ENCODE results near the gene NUMB.

NUMB gene

DNA sequence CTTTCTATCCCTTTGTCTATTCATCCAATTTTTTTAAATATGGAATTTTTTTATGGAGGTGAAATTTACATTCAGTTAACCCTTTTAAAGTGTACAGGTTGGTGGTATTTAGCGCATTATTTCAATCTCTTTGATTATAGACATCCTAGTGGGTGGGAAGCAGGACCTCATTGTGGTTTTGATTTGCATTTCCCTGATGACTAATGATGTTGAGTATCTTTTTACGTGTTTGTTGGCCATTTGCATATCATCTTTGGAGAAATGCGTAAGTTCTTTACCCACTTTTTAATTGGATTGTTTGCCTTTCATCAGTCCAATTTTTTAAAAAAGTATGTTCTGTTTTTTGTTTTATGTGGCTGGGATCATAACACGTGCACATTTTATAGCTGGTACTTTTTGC, 200.3 kb downstream of the NUMB start:
- no peak for DNase-seq

DNA sequence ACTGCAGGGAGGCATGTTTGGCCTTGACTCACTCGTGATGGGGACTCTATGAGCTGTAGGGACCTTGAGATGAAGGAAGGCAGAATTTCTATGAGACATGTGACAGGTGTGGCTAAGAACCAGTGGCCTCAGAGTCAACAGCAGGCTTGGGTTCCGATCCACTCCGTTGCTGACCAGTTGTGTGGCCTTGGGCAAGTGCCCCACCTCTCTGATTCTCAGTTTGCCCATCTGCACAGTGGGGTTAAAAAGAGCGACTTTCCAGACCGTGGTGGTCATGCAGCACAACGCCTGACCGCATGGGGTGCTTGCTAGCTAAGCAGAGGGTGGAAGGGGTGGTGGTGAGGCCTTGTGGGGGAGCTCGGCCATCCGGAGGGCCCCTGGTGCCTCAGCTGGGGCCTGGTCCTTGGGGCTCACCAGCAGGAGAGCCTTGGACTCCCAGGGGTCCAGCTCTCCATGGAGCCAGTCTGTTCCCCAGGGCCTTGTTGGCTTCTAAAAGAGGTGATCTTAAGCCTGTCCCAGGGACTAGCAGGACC, 202.6 kb downstream of the NUMB start:
- no peak for DNase-seq

- no peak for DNase-seq
Measured at GRCh38 chr14:73255005-73255400, 203.3 kb downstream of the NUMB start.

DNA sequence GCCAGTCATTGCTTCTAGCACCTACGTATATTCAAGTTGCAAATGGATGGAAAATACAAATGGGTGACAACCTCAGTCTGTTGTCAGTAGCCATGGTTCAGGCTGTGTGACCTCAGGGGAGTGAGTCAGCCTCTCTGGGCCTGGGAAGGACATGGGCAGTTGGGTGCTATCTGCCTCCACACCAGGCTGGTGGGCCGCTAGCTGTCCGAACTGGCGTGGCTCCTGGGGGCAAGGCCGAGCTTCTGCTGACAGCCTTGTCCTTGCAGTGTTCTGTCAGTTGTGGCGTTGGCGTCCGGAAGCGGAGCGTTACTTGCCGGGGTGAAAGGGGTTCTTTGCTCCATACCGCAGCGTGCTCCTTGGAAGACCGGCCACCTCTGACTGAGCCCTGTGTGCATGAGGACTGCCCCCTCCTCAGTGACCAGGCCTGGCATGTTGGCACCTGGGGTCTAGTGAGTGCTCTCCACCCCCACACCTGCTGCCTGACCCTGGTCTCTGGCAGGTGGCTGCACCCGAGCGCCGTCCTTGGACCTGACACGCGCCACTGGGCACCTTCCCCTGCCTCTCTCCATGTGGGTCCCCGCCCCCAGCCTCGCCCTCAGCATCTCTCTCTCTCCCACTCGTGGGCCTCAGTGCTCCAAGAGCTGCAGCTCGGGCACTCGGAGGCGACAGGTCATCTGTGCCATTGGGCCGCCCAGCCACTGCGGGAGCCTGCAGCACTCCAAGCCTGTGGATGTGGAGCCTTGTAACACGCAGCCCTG, 203.9 kb downstream of the NUMB start:
- DNase-seq, result no peak

DNA sequence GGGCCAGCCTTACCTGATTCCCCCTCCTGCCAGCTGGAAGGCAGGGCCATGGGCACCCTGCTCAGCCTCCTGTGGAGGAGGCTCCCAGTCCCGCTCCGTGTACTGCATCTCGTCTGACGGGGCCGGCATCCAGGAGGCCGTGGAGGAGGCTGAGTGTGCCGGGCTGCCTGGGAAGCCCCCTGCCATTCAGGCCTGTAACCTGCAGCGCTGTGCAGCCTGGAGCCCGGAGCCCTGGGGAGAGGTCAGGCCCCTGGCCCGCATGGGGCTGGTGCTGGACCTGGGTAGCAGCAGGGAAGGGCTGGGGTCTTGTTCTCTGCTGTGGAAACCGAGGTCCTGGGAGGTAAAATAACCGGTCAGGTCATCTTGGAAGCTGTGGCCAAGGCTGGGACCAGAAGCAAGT, 204.6 kb downstream of the NUMB start:
- DNase-seq, result no peak

- no peak for DNase-seq
Measured at GRCh38 chr14:73253323-73253610, 205.1 kb downstream of the NUMB start.

- no peak for DNase-seq
Measured at GRCh38 chr14:73252491-73253322, 205.6 kb downstream of the NUMB start.

DNA sequence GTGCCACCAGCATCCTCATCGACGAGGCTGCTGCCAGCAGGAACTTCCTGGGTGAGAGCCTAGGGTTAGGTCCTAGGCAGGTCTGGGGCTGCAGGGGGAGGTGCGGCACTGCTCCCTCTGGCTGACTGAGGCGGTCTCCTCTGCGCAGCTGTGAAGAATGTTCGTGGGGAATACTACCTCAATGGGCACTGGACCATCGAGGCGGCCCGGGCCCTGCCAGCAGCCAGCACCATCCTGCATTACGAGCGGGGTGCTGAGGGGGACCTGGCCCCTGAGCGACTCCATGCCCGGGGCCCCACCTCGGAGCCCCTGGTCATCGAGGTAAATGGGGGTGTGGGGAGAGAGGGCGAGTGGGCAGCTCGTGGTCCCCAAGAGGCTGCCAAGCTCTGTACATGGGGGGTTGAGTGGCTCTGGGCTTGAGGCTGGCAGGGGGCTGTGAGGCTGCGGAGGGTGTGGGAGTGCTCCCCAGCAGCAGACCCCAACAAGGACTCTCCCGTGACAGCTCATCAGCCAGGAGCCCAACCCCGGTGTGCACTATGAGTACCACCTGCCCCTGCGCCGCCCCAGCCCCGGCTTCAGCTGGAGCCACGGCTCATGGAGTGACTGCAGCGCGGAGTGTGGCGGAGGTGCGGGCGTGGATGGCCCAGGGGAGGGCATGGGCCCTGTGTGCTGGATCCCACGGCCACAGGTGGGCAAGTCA, 206.7 kb downstream of the NUMB start:
- no peak for DNase-seq

DNA sequence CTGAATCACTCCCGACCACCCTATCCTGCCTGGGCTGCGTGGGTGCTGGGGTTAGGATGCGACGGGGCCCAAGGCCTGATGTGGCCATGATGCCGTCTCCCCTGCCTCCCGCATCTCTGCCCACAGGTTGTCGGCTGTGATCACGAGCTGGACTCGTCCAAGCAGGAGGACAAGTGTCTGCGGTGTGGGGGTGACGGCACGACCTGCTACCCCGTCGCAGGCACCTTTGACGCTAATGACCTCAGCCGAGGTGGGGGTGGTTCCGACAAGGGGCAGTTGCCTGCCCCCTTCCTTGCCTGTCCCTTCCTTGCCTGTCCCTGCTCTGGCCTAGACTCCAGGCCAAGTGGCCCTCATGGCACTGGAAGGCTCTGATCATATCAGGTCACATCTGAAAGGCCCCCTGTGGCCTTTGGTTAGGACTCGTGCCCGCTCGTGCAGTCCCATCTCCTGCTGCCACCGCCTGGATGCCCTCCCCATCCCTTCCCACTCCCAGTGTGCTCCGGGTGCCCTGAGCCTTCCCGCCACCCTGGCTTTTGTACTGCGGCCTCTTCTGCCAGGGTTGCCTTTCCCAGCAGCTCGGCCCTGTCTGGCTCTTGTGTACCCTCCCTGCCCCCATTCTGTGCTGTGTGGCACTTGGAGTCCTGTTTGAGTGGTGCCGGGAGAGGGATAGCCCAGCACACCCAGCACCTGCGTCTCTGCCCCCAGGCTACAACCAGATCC, 207.4 kb downstream of the NUMB start:
- no peak for DNase-seq

DNA sequence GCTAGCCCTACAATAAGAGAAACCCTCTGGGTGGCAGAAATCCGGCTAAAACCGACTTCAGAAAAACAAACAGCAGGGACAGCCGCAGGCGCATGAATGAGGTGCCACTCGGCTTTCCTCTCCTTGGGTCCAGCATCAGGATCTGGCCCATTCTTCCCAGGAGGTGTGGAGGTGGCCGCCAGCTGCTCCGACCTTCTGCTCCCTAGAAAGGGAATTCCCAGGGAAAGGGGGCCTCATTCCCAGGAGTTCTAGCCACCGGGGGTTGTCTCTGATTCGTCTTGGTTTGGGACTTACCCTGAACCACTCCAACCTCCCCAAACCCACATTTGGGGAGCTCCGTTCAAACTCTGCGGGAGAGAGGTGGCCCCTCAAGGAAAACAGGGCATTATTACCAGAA, 208.0 kb downstream of the NUMB start:
- no peak for DNase-seq

DNA sequence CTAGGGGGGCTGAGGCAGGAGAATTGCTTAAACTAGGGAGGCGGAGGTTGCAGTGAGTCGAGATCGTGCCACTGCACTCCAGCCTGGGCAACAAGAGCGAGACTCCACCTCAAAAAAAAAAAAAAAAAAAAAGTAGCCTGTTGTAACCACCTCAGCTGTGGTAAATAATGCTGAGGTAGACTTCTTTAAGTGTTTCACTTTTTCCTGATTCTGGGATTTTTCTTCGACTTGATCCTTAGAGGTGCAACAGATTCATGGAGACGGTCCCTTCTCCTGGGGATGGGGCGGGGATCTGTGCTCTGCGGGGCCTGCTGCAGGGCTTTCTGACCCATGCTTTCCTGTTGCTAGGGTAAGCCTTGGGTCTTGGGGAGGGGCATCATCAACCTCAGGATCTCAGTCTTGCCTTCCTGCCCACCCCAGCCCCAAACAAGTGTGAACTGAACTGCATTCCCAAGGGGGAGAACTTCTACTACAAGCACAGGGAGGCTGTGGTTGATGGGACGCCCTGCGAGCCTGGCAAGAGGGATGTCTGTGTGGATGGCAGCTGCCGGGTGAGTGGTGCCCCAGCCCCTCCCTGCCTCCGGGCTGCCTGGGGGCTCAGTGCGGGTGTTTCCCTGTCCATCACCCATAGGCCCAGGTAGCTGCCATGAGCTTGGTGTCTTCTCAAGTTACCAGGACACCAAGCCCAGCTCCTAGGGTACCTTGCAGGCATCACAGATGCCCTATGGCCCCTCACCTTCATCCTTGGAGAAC, 208.6 kb downstream of the NUMB start:
- no peak for DNase-seq

- DNase-seq, result no peak
Measured at GRCh38 chr14:73249108-73249507, 209.2 kb downstream of the NUMB start.

DNA sequence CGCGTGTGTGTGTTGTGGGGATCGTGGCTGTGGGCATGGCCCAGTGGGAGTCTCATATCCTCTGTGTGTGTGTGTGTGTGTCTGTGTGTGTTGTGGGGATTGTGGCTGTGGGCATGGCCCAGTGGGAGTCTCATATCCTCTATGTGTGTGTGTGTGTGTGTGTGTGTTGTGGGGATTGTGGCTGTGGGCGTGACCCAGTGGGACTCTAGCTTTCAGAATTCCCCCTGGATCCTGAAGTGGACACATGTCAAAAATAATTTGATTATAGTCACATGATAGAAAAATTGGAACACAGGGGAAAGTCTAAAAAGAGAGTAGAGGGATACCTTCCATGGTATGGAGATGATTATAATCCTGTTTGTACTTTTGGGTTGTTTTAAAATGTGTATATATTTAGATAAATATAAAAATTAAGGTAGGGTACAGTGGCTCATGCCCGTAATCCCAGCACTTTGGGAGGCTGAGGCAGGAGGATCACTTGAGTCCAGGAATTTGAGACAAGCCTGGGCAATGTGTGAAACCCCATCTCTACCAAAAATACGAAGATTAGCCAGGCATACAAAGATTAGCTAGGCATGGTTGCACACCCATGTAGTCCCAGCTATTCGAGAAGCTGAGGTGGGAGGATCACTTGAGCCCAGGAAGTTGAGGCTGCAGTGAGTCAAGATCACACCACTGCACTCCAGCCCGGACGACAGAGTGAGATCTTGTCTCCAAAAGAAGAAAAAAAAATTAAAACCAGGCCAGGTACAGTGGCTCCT, 210.1 kb downstream of the NUMB start:
- DNase-seq, result peak; percentile 41

DNA sequence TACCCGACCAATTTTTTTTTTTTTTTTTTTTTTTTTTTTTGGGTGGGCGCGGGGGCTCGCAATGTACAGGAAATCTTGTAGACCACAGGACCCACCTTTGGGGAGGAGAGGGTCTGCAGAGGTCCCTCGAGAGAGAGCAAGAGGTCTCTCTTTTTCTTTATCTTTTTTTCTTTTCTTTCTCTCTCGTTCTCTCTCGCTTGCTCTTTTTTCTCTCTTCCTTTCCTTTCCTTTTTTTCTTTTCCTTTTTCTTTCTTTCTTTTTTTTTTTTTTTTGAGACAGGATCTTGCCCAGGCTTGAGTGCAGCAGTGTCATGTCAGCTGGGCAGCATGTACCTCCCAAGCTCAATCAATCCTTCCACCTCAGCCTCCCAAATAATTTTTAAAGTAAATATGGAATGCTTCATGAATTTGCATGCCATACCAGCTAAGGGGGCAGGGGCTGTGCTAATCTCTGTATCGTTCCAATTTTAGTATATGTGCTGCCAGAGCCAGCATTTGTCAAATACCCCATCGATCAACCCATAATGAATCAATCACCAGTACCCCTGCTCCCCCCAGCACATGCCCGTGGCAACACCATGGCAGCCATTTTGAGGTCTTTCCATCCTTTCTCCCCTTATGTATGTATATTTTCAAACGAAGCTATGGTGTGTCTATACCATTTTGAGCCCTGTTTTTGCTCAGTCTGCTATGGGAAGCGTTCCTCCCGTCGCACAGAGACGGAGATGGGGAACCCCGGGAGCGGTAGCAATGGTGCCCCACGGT, 211.8 kb downstream of the NUMB start:
- no peak for DNase-seq

- DNase-seq, result peak; percentile 45
Measured at GRCh38 chr14:73245480-73246325, 212.6 kb downstream of the NUMB start.

DNA sequence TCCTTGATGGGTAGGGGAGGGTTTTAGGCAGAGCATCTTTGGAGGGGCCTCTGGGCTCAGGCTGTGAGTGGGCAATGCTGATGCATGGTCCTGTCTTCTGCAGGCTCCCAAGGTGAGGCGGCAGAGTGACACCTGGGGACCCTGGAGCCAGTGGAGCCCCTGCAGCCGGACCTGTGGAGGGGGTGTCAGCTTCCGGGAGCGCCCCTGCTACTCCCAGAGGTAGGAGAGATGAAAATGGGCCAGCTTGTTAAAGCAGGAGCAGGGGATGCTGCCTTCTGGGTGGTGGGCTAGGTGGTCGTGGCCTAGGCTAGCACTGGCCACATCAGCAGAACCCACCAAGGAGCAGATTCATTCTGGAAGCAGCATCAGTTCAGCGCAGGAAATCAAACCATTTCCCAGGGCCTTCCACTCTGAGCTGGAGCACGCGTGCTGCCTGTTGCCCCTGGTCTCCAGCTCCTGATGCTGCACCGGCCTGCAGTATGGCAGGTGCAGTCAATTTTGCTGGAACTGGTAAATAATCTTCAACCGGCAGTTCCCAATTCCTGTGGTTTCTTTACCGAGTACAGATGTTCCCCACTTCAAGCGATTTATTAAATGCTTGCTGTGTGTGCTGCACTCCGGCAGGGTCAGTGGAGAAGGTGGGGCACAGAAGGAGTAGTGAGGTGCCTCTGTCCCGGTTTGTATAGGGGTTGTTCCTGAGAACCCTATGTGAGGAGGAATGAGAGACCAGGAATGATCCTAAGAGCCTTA, 213.6 kb downstream of the NUMB start:
- DNase-seq, result peak; percentile 16

- DNase-seq, result no peak
Measured at GRCh38 chr14:73243748-73244147, 214.6 kb downstream of the NUMB start.

DNA sequence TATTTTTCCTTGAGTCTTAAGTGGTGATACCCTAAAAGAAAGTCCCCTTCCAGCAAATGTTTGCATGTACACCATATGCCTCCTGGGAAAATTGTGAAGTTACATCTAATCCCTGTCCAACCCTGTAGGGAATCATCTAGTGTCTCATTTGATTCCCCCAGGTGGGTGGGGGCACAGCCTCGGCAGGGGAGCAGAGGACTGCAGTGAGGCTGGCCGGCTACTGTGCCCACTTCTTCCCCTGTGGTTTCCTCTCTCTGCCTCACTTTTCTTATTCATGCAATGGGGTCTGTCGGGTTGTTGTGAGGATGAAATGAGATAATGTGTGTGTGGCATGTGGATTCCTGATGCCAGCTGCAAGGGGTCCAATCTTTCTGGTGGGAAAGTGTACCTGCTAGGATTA, 215.0 kb downstream of the NUMB start:
- no peak for DNase-seq

- DNase-seq, result peak; percentile 51
Measured at GRCh38 chr14:73242357-73242901, 215.9 kb downstream of the NUMB start.

Measured in MV-4-11 (cell line).